ENCODE results near the gene ZNF513.

DNA sequence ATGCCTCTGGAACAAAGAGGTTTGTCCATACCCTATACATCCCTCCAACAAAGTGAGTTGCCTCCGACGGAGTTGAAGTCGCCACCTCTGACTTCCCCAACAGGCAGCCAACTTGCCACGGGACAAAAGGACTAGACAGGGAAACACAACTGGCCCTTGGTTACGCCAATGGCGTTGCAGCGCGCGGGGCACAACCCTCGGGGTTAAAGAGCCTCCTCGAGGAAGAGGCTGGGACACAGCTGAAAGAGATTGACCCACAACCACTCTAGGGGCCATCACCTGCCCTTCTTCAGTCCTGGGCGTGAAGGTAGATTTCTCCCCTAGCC, 24.5 kb downstream of the ZNF513 start:
- TF ChIP-seq, protein P1, sequence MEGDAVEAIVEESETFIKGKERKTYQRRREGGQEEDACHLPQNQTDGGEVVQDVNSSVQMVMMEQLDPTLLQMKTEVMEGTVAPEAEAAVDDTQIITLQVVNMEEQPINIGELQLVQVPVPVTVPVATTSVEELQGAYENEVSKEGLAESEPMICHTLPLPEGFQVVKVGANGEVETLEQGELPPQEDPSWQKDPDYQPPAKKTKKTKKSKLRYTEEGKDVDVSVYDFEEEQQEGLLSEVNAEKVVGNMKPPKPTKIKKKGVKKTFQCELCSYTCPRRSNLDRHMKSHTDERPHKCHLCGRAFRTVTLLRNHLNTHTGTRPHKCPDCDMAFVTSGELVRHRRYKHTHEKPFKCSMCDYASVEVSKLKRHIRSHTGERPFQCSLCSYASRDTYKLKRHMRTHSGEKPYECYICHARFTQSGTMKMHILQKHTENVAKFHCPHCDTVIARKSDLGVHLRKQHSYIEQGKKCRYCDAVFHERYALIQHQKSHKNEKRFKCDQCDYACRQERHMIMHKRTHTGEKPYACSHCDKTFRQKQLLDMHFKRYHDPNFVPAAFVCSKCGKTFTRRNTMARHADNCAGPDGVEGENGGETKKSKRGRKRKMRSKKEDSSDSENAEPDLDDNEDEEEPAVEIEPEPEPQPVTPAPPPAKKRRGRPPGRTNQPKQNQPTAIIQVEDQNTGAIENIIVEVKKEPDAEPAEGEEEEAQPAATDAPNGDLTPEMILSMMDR (IDR thresholded peaks at IDR 0.05), result no peak
- TF ChIP-seq POLR2A (IDR thresholded peaks at IDR 0.05) (no peak), POLR2AphosphoS5 (IDR thresholded peaks at IDR 0.05; ENCODE audit: insufficient read depth in 1 of 2, low read depth in 1 of 2) (no peak)

All from vagina (tissue), 2 donors.